HepG2 (cell line): ENCODE measurements around the gene OTOP1. TPM values are rescaled to one million over a fixed set of nuclear protein-coding genes. Genes with fewer than 3 reads are reported as not detected.

Experiments used
- ATAC-seq: fragments of 200-7000 bp; cut with Tn5 transposase; 3 replicates; pipeline ENCODE4 v1.9.1; 2020; ENCODE audit warnings: mild to moderate bottlenecking, moderate library complexity
- BruUV-seq: library from RNA; stranded (reverse); fragments of 400-500 nt; replicated peaks from 2 replicates; lab custom pipeline; 2021; lab: Mats Ljungman, UMichigan
- CTCF ChIA-PET: fragments of 300-600 bp; formaldehyde crosslinking; extraction: SDS; loops from one replicate; lab custom pipeline; 2021; ENCODE audit warnings: low total read pairs, inconsistent platforms, low intra/inter-chr PET ratio; lab: Yijun Ruan, JAX
- POLR2A ChIA-PET: fragments of 350-600 bp; sonication (Branson Sonifier 250); formaldehyde crosslinking; loops from one replicate; lab custom pipeline; 2020; ENCODE audit warnings: antibody characterized with exemption, inconsistent platforms; lab: Yijun Ruan, JAX
- DNase-seq: peaks from one replicate; pipeline ENCODE4 v3.0.0-alpha.2; 2015; ENCODE audit warnings: low spot score
- FAIRE-seq: peaks from 3 replicates; lab custom pipeline; 2011; peaks lifted over from hg19 to GRCh38; lab: Jason Lieb, UNC
- H2AFZ ChIP-seq: one replicate; pipeline ENCODE4 v1.6.1; 2011; ENCODE audit warnings: low read length, inconsistent platforms
- H3K27ac ChIP-seq: fragments of 300-600 bp; 3 replicates; pipeline ENCODE4 v1.8.0; 2011; ENCODE audit warnings: mixed run types, mild to moderate bottlenecking, mixed read lengths, low read length, inconsistent platforms; ENCODE audit not compliant: insufficient read depth; ENCODE audit errors: extremely low read length
- H3K27me3 ChIP-seq, 2 experiments: fragments of 200-600 bp in 1 of 2; 2 replicates in 1 of 2; 3 replicates in 1 of 2; pipeline versions ENCODE4 v1.6.0 to v1.8.0; 2011; ENCODE audit warnings: low read length in 2 of 2, mild to moderate bottlenecking in 2 of 2, moderate library complexity in 2 of 2, inconsistent platforms in 1 of 2; ENCODE audit not compliant: insufficient read depth in 2 of 2, control insufficient read depth in 1 of 2
- H3K36me3 ChIP-seq, 2 experiments: fragments of 200-600 bp in 1 of 2; replicated peaks in 1 of 2; 2 replicates in 1 of 2; 3 replicates in 1 of 2; pipeline versions ENCODE4 v1.5.1 to v1.8.0; 2011; ENCODE audit warnings: low read length in 2 of 2, inconsistent platforms in 1 of 2; ENCODE audit not compliant: insufficient read depth in 2 of 2, control insufficient read depth in 1 of 2
- H3K4me1 ChIP-seq: 2 replicates; pipeline ENCODE4 v1.5.1; 2012; ENCODE audit warnings: low read length, inconsistent platforms; ENCODE audit not compliant: insufficient read depth
- H3K4me2 ChIP-seq: 2 replicates; pipeline ENCODE4 v1.6.0; 2011; ENCODE audit warnings: low read depth, low read length, inconsistent platforms
- H3K4me3 ChIP-seq, 3 experiments: fragments of 200-600 bp in 1 of 3; sonication (generic), shearing (Covaris generic) in 1 of 3; replicated peaks in 1 of 3; 2 replicates each; pipeline ENCODE4 v1.5.1; 2011 to 2016; ENCODE audit warnings: low read length in 3 of 3, inconsistent platforms in 2 of 3, low read depth in 2 of 3, mild to moderate bottlenecking in 2 of 3, control low read depth in 1 of 3, mixed read lengths in 1 of 3; ENCODE audit not compliant: insufficient read depth in 1 of 3
- H3K79me2 ChIP-seq: one replicate; pipeline ENCODE4 v1.6.1; 2011; ENCODE audit warnings: low read length, inconsistent platforms; ENCODE audit not compliant: insufficient read depth
- H3K9ac ChIP-seq: 2 replicates; pipeline ENCODE4 v1.6.0; 2011; ENCODE audit warnings: mild to moderate bottlenecking, low read depth, low read length, inconsistent platforms; ENCODE audit not compliant: insufficient read depth
- H3K9me3 ChIP-seq: 2 replicates; pipeline ENCODE4 v1.5.1; 2012; ENCODE audit warnings: mild to moderate bottlenecking, low read length
- H4K20me1 ChIP-seq: 2 replicates; pipeline ENCODE4 v1.6.0; 2011; ENCODE audit warnings: inconsistent platforms, mild to moderate bottlenecking, low read length, moderate library complexity; ENCODE audit not compliant: insufficient read depth
- FOSL2 ChIP-seq: sonication (generic); formaldehyde crosslinking; IDR thresholded peaks from 2 replicates; pipeline ENCODE4 v1.4.0; 2020; ENCODE audit warnings: missing genetic modification reagents
- TRIM24 ChIP-seq: sonication (generic); formaldehyde crosslinking; IDR thresholded peaks from 2 replicates; pipeline ENCODE4 v1.8.0; 2022; ENCODE audit warnings: mild to moderate bottlenecking, missing genetic modification reagents
- ZMYM3 ChIP-seq: sonication (generic); formaldehyde crosslinking; IDR thresholded peaks from 2 replicates; pipeline ENCODE4 v1.5.1; 2020; ENCODE audit warnings: mild to moderate bottlenecking, missing genetic modification reagents
- ZNF800 ChIP-seq: sonication (generic); formaldehyde crosslinking; IDR thresholded peaks from 2 replicates; pipeline ENCODE4 v1.4.0; 2020; ENCODE audit warnings: missing genetic modification reagents
- WGBS: methylation state at CpG from one replicate; pipeline ENCODE4 v1.1.6; 2017; ENCODE audit warnings: low lambda C conversion rate; 5-methylcytosine and 5-hydroxymethylcytosine counted together
- in situ Hi-C: cut with HindIII; loops from 2 replicates; pipeline ENCODE4 v1.10.0; 2017; ENCODE audit warnings: low pct_unique_long_range_greater_than_20kb; ENCODE audit not compliant: extremely low pct_ligation_motif_present
- intact Hi-C: fragments of 100-400 bp; cut with micrococcal nuclease; formaldehyde crosslinking; loops from one replicate; pipeline ENCODE4 v1.10.0; 2022; ENCODE audit not compliant: unreplicated experiment
- polyA plus RNA-seq, 8 experiments: library from polyadenylated mRNA; depleted of rRNA in 3 of 8; stranded (reverse) in 7 of 8; unstranded in 1 of 8; fragments of >200 nt; fragmentation: Illumina TruSeq in 4 of 8; extraction: Trizol in 4 of 8; gene quantifications; 2 replicates each; pipeline versions ENCODE4 v1.2.1 to v1.2.3, GENCODE V29; 2011 to 2016; ENCODE audit warnings: low read depth in 4 of 8, missing spikeins in 1 of 8, mixed read lengths in 1 of 8; ENCODE audit not compliant: insufficient read depth in 1 of 8
- total RNA-seq, 5 experiments: library from RNA; depleted of rRNA; stranded (reverse); fragments of >200 nt; fragmentation: Illumina TruSeq; extraction: Trizol; gene quantifications; 2 replicates each; pipeline ENCODE4 v1.2.3, GENCODE V29; 2016; ENCODE audit warnings: low read depth in 1 of 5

The OTOP1 gene
- total and polyA plus RNA-seq, 2 of the 13 experiments (the other 11 are each of a cell fraction or from before 2014, with no cell fraction given) = not detected

GRCh38 chr4:4200624-4201023 is 26.1 kb downstream of the OTOP1 start:
- no peak overlapping the region for H3K4me3 ChIP-seq

GRCh38 chr4:4195354-4195753 is 31.4 kb downstream of the OTOP1 start:
- TF ChIP-seq ZMYM3 (CRISPR knock-in tag) (peak; percentile 60; the same call in 1 of the 2 replicates), TRIM24 (CRISPR knock-in tag) (no peak)
- TF ChIP-seq, all 625 proteins: peak for 1
- WGBS = no CpG with 5 or more reads among the region's 3 CpGs
- Histone ChIP-seq H3K27me3 (peaks cover 0 to 13% of the 10 kb centered on the region in 2 experiments; a peak in 3 of 5 replicates), H3K4me3 (no peak overlapping the region), H3K27ac (no peak overlapping the region), H3K4me1 (no peaks in the 10 kb centered on the region), H4K20me1 (no peaks in the 10 kb centered on the region), H3K4me2 (no peak overlapping the region), H2AFZ (no peak overlapping the region), H3K9ac (no peak overlapping the region), H3K36me3 (no peaks in the 10 kb centered on the region), H3K9me3 (no peaks in the 10 kb centered on the region), H3K79me2 (no peaks in the 10 kb centered on the region)
- no TSS peak for BruUV-seq
- ChIA-PET CTCF (no interaction called here), POLR2A (no interaction called here)
- no peak for DNase-seq
- intact Hi-C loops (no loop called here), in situ Hi-C loops (no loop called here)
- FAIRE-seq = no peak
- no peak for ATAC-seq

More at GRCh38 chr4:4200624-4201023, 26.1 kb downstream of the OTOP1 start:
- no TSS peak for BruUV-seq
- intact Hi-C loops (no loop called here), in situ Hi-C loops (no loop called here)
- ChIA-PET CTCF (no interaction called here), POLR2A (no interaction called here)
- 25% methylated on average over 4 of the region's 4 CpGs for WGBS
- DNase-seq = no peak
- Histone ChIP-seq H3K27me3 (peaks cover 0 to 9% of the 10 kb centered on the region in 2 experiments; a peak in 4 of 5 replicates), H3K4me2 (no peak overlapping the region), H3K4me1 (peaks cover 6% of the 10 kb centered on the region), H2AFZ (no peak overlapping the region), H3K79me2 (no peaks in the 10 kb centered on the region), H3K36me3 (no peaks in the 10 kb centered on the region), H4K20me1 (no peaks in the 10 kb centered on the region), H3K27ac (no peak overlapping the region), H3K9me3 (no peaks in the 10 kb centered on the region), H3K9ac (no peak overlapping the region)
- FAIRE-seq = no peak
- TF ChIP-seq ZNF800 (CRISPR knock-in tag) (no peak), FOSL2 (CRISPR knock-in tag) (0 out of 2 replicates have a peak, but pooled peaks have one; percentile 27)
- no peak for ATAC-seq
